NCI-H774 (cell line): ENCODE measurements around the gene P2RY11.
A peak's percentile ranks its signal among the peaks of the same experiment; 100 is the strongest.

Experiments
- DNase-seq: peaks from one replicate; lab custom pipeline; 2025; lab: John Stamatoyannopoulos, UW

Gene P2RY11, protein sequence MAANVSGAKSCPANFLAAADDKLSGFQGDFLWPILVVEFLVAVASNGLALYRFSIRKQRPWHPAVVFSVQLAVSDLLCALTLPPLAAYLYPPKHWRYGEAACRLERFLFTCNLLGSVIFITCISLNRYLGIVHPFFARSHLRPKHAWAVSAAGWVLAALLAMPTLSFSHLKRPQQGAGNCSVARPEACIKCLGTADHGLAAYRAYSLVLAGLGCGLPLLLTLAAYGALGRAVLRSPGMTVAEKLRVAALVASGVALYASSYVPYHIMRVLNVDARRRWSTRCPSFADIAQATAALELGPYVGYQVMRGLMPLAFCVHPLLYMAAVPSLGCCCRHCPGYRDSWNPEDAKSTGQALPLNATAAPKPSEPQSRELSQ

DNA sequence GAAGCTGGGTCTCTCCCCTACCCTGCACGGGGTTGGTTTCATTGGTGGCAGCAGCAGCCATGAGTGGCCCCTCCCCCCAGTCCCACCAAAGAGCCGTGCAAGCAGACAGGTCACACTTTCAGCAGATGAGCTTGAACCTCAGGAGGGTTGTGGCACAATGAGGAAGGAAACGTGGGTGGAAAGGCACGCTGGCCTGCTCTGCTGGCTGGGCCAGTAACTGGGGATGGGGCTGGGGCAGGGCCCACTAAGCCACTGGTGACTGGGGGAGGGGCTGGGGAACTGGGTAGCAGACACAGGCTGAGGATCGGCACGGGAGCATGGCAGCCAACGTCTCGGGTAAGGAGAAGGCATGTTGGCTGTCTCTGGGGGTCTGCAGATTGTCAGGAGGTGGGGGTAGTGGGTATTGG is at the start of gene P2RY11:
Gene P2RY11, plus strand, starts transcription at position 289 of the 407 bp plus-strand sequence. Its CDS starts 29 bp downstream, at position 318.
- no peak for DNase-seq

DNA sequence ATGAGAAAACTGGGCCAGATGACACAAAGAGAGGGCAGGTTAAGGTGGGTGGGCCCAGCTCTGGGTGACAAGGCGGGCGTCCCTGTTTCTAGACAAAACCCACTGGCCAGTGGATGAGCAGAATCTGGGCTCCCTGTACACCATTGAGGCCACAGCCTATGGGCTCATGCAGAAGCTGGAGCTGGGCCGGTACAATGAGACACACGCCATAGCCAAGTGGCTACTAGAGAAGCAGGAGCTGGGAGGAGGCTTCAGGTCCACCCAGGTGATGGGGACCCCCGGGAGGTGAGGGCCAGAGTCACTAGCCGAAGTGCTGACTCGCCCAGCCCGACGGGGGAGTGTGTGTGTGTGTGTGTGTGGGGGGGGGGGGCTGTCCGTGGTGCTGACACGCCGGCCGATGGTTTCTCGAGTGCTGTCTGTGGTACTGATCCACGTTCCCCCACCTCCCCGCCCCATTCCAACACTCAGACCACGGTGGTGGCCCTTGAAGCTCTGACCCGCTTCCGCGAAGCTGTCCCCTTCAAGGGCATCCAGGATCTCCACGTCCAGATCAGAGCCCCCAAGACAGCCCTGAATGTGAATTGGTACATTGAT is 49.7 kb upstream of the P2RY11 start:
- no peak for DNase-seq

DNA sequence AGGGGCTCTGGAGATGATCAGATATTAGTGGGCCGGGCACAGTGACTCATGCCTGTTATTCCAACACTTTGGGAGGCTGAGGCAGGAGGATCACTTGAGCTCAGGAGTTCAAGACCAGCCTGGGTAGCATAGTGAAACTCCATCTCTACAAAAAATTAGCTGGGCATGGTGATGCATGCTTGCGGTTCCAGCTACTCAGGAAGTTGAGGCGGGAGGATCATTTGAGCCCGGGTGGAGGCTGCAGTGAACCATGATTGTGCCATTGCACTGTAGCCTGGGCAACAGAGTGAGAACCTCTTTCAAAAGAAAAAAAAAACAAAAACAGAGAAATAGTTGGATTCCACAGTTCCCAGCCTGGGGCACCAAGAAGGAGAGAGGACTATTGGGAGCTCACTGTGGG is 43.3 kb upstream of the P2RY11 start:
- DNase-seq = no peak

DNA sequence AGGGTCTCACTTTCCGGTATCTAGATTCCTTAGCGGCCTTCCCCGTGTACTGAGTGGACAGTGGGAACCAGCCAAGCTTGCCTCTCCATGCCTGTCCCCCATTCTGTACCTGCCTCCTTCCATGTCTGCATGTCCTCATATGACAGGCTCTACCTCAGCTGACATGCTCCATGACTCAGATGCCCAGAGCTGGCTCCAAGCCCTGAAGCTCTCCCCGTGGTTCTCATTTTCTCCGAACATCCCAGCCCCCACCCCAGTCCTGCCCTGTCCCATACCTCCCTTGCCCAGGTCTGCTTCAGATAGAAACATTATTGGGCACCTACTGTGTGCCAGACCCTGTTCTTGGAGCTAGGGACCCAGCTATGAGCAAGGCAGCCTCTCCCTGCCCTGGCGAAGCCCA is 42.4 kb upstream of the P2RY11 start:
- no peak for DNase-seq

DNA sequence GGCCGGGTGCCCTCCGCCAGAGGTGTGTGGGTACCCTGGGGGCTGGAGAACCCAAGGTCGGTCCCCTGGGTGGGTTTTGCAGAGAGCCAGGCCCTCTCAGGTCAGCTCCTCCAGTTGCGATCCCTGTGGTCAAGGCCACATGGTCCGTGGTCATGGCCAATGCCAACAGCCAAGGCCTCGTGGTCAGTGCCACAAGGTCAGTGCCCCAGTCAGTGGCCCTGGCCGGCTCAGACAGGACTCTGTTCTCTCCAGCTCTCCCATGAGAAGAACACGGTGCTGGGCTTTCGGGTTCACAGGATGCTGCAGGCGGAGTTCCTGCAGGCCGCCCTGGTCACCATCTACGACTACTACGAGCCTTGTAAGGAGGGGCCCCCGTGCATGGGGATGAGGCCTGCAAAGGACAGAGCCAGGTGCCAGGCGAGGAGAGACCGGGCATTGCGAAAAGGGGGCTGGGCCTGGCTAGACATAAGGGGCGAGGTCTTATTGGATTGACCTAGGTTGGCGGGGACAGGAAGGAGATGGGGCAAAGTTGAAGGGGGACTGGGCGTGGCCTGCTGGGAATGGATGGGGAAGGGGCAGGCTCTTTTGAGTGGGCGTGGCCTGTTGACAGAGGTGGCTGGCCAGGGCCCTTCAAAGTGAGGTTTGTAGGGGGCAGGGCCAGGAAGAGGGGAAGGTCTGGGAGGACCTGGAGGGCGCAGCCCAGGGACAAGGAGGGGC is 40.6 kb upstream of the P2RY11 start:
- no peak for DNase-seq

DNA sequence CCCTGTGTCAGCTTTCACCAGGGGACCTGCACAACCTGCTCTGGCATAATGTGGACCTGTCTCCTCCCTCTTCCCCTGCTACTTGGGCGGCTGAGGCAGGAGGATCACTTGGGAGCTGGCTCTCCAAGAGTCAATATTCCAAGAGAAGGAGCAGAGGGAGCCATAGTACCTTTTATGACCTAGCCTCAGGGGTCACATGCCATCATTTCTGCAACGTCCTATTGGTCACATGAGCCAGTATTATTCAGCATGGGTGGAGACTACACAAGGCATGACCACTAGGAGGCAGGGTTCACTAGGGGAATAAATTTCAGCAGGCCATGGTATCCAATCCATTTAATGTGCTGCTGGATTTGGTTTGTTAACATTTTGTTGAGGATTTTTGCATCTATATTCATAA is 37.3 kb upstream of the P2RY11 start:
- no peak for DNase-seq

DNA sequence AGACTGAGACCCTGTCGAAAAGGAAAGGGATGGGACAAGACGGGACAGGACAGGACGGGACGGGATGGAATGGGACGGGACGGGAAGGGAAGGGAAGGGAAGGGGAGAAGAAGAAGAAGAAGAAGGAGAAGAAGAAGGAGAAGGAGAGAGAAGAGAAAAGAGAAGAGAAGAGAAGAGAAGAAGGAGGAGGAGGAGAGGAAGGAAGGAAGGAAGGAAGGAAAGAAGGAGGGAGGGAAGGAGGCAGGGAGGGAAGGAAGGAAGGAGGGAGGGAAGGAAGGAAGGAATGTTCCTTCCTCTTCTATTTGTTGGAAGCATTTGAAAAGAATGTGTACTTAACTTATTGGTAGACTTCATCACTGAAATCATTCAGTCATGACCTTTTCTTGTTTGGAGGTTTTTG is 35.0 kb upstream of the P2RY11 start:
- no peak for DNase-seq

DNA sequence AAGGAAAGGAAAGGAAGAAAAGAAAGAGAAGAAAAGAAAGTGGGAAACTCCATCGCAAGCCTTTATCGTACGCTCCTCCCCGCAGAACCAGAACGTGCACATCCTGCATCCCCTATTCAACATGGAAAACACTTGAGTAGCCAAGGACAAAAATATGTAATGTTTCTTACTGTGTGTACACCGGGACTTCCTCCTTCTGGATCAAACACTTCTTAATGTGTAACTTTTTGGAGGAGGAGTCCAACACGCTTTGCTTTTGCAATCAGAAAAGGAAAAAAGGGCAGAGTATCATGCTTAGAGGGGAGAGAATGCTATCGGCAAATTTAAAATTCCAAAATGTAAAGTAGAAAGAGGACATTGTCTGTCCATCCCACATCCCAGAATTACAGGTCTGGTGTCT is 33.2 kb upstream of the P2RY11 start:
- no peak for DNase-seq

DNA sequence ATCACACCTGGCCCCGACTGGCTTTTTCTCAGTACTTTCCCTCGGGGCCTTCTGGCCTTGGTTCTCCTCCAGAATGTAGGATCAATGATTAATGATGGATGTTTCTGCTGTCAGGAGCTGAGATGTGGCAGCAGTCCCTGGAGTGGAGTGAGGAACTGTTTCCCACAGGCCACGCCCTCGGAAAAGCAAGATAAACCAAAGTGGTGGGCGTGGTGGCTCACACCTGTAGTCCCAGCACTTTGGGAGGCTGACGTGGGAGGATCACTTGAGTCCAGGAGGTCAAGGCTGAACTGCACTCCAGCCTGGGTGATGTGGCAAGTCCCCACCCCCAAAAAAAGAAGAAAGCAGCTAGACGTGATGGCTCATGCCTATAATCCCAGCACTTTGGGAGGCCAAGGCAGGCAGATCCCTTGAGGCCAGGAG is 32.5 kb upstream of the P2RY11 start:
- no peak for DNase-seq

DNA sequence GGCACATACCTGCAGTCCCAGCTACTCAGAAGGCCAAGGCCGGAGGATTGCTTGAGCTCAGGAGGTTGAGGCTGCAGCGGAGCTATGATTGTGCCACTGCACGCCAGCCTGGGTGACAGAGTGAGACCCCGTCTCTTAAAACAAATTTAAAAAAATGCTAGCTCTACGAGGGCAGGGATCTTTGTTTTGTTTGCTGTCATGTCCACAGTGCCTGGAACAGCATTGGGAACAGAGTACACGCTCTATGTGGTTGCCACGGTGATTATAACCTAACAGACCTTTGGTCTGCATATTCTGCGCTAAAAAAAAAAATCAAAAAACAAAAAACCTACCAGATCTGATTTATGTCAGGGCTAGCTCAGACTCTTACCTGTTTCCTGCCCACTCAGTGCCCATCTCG is 27.6 kb upstream of the P2RY11 start:
- DNase-seq = no peak

DNA sequence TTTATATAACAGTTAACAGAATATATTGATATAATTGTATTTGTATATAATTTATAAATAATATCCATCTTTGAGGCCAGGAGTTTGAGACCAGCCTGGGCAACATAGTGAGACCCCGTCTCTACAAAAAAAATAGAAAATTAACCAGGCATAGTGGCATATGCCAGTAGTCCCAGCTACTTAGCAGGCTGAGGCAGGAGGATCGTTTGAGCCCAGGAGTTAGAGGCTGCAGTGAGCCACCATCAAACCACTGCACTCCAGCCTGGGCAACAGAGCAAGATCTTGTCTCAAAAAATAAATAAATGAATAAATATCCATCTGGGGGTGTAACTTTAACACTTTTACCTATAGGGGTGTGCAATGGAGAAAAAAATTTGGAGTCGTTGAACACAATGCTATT is 26.7 kb upstream of the P2RY11 start:
- DNase-seq = no peak

DNA sequence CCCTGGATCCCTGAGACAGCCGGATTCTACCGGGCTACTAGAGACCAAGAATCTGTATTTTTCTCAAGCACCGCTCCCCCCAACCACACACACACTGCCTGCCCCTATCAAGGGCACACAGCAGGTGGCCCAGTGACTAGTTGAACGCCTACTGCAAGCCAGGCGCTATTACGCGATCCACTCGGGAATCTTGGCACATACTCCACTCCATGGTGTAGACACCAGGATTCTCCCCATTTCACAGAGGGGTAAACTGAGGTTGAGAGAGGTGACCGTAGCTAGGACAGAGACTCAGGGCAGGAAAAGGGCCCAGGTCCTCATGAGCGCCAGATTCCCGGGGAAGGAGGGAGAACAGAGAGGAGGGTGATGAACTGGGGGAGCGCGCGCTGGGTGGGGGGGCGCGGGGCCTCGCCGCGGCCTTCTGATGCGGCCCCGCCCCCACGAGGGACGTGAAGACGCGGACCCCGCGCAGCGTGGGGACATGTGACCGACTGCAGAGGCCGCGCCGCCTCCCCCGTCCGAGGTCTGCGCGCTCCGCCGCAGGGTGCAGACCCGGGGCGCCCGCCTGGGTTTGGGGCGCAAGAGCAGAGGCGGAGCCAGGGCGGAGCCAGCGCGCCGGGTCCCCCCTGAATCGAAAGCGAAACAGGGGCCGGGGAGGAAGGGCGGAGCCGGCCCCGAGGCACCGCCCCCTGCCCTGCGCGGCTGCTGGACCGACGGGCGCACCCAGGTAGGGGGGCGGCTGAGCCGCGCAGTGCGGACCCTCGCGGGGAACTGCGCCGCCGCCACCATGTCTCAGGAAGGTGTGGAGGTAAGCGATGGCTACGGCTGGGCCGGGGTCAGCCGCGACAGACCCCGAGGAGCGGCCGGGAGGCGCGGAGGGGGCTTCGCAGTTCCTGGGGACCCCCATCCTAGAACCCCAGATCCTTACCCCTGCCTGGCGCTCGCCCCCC is 25.6 kb upstream of the P2RY11 start, which contains the start of gene SHFL:
Gene SHFL, plus strand, starts transcription at position 677 of the 950 bp plus-strand sequence. Its CDS starts 111 bp downstream, at position 788.
- DNase-seq = peak; percentile 48

DNA sequence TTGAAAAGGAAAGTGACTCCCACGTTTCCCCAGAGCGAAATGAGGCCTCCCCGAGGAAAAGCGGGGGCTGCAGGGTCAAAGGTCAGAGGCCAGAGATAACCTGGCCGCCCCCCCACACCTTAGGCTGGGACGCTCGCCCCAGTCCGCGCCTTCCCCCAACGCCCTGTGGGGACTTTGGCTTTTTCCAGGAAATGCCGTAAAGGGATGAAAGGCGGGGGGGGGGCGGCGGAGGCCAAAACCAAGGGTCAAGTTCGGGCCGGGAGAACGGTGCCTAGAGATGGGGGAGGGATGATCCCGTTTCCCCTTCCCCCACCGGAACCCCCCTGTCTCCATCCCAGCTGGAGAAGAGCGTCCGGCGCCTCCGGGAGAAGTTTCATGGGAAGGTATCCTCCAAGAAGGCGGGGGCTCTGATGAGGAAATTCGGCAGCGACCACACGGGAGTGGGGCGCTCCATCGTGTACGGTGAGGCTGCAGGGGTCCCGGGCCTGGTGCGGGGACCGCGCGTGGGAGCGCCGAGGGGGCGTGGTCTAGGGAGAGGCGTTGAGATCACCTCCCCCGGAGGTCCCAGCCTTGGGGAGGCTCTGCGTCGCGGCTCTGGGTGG is 24.8 kb upstream of the P2RY11 start:
- no peak for DNase-seq

DNA sequence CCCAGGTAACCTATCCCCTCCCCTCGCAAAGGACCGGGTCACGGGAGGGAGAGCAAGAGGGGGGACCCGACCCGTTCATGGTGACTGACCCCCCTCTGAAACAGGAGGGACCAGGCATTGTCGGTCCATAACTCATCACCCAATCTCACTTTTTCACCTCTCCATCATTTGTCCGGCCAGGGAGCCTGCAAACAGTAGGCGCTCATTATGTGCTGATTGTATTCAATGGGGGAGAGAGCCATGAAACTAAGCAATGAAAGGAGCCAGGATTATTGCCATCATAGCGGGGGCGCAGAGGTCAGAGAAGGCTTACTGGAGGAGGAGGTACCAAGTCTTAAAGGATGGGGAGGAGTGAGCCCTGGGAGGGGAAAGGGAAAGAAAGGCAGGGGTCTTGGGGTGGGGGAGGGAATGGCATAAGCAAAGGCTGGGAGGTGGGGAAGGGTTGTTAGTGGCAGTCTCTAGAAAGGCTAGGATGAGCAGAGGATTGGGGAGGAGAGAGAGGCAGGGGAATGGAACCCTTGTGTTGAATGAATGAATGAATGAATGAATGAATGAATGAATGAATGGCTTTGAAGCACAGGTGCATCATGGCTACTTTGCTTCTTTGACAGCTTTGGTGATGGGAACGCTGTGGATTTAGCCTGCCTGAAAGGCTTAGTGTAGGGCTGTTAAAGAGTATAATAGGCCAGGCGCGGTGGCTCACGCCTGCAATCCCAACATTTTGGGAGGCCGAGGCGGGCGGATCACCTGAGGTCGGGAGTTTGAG is 24.0 kb upstream of the P2RY11 start:
- DNase-seq = no peak

DNA sequence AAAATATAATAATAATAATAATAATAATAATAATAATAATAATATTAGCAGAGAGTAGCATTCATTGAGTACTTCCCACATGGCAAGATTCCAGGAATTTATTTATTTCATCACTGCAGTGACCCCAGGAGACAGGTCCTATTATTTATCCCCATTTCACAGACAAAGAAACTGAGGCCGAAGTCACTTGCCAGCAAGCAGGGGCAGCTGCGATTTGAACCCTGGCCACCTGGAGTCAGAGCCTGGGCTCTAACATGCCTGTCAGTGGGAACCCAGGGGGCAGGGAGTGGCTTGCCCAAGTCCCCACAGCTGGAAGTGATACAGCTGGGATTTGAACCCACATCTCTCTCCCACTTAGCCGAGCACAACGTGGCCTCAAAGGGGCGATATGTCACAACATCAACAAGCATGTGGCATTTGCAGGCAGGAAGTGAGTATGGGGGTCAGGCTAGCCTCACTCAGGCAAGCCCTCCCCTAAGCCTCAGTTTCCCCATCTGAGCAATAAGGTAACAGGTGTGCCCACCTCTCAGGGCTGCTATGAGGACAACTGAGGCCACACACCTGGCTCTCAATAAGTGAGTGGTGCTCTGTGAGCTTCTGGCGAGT is 22.4 kb upstream of the P2RY11 start:
- DNase-seq = no peak

DNA sequence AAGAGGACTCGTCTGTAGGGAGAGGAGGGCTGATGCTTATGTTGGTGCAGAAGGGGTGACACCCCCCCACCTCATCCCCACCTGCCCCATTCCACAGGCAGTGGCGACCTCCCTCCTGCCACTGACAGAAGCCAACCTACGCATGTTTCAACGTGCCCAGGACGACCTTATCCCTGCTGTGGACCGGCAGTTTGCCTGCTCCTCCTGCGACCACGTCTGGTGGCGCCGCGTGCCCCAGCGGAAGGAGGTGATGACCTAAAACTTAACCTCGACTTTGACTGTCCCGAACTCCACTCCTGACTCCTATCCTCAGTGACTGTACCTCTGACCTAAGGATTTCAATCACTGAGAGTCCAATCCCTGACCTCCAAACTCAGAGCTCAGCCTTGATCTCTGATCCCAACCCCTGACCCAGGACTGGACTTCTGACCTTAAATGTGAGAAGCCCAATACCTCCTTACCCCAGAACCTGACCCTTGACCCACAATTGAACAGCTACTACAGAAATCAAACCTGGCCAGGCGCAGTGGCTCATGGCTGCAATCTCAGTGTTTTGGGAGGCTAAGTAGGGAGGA is 21.6 kb upstream of the P2RY11 start:
- DNase-seq = no peak

DNA sequence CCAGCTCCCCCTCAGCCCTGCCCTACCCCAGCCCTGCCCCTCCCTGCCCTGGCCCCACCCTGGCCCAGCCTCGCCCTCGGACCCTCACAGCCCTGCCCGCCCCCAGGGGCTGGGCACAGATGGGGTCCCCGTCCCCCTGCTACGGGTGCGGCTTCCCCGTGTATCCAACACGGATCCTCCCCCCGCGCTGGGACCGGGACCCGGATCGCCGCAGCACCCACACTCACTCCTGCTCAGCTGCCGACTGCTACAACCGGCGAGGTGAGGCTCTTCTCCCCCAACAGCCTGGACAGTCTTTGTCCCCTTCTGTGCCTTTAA is 20.2 kb upstream of the P2RY11 start:
- DNase-seq = no peak

DNA sequence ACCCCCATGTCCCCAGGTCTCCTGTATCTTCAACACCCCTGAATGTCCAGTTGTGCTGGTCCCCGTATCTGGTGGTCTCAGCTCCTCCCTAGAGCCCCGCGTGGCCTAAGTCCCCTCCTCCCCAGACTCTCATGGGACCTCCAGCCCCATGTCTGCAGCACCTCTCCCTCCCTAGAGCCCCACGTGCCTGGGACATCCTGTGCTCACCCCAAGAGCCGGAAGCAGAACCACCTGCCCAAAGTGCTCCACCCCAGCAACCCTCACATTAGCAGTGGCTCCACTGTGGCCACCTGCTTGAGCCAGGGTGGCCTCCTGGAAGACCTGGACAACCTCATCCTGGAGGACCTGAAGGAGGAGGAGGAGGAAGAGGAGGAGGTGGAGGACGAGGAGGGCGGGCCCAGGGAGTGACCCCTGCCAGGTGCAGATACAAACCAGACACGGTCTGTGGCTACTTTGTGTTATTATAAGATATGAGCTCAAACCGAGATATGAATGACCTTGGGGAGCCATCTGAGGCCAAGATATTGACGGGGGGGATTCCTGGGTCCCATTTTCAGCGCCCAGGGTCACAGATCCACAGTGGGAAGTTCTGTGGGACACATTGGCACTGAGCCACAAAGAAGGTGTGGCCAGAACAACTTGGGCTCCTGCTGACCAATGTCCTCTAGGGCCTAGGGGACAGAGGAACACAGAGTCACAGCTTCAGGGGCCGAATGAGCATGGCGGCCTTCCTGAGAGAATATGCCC is 19.4 kb upstream of the P2RY11 start:
- DNase-seq = no peak

DNA sequence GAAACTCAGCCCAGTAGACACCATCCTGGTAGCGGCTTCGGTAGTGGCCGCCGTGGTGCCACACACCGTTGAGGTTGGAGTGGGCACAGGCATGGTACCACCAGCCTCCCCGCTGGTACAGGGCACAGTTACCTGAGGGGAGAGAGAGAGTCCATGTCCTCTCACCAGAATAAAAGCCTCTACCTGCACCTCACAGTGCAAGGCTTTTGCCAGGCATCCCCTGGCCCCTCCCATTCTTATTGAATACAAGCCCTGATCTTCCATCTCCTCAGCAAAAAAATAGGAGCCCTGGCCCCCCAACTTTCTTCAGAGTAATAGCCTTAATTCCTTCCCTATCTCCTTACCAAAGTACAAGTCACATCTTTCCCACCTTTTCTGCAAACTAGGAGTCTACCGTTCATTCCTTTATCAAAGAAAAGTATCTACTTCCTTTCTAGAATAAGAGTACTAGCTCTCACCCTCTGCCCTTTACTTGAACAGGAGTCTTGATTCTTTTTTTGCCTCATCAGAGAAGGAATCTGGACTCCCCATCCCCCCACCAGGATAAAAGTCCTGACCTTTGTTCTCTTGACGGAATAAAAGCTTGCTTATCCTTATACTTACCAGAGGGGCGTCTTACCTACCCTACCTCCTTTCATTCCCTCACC is 18.7 kb upstream of the P2RY11 start:
- no peak for DNase-seq
